ENCODE measurements around the gene CACHD1.

CACHD1 gene

DNA sequence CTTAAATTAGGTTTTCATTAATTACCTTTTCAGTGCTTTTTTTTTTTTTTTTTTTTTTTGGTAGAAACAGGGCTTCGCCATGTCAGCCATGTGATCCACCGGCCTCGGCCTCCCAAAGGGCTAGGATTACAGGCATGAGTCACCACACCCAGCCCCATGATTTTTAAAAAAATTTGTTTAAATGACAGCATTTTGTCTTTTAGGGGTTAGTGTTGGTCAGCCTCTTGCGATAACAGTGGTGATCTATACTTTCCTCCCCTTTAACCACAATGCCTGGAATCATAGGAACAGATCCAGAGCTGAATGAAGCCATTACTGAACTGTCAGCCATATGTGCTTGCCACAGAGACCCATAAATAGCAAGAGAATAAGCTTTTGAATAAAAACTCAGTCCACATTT is 73.9 kb downstream of the CACHD1 start:
- peaks cover 62% of the 10 kb centered on the region for H3K4me1 Mint-ChIP-seq
- H3K27me3 Mint-ChIP-seq (ENCODE audit: low read depth, poor library complexity), result no peaks in the 10 kb centered on the region
- H3K36me3 Mint-ChIP-seq (ENCODE audit: low read depth), result no peaks in the 10 kb centered on the region
- H3K9me3 Mint-ChIP-seq, result no peaks in the 10 kb centered on the region
- H3K27ac Mint-ChIP-seq, result peak overlapping the region; percentile 6
- no peak overlapping the region for H3K4me3 Mint-ChIP-seq
- no peak for DNase-seq
- TF ChIP-seq, protein P1, sequence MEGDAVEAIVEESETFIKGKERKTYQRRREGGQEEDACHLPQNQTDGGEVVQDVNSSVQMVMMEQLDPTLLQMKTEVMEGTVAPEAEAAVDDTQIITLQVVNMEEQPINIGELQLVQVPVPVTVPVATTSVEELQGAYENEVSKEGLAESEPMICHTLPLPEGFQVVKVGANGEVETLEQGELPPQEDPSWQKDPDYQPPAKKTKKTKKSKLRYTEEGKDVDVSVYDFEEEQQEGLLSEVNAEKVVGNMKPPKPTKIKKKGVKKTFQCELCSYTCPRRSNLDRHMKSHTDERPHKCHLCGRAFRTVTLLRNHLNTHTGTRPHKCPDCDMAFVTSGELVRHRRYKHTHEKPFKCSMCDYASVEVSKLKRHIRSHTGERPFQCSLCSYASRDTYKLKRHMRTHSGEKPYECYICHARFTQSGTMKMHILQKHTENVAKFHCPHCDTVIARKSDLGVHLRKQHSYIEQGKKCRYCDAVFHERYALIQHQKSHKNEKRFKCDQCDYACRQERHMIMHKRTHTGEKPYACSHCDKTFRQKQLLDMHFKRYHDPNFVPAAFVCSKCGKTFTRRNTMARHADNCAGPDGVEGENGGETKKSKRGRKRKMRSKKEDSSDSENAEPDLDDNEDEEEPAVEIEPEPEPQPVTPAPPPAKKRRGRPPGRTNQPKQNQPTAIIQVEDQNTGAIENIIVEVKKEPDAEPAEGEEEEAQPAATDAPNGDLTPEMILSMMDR (IDR thresholded peaks at IDR 0.05), result no peak

DNA sequence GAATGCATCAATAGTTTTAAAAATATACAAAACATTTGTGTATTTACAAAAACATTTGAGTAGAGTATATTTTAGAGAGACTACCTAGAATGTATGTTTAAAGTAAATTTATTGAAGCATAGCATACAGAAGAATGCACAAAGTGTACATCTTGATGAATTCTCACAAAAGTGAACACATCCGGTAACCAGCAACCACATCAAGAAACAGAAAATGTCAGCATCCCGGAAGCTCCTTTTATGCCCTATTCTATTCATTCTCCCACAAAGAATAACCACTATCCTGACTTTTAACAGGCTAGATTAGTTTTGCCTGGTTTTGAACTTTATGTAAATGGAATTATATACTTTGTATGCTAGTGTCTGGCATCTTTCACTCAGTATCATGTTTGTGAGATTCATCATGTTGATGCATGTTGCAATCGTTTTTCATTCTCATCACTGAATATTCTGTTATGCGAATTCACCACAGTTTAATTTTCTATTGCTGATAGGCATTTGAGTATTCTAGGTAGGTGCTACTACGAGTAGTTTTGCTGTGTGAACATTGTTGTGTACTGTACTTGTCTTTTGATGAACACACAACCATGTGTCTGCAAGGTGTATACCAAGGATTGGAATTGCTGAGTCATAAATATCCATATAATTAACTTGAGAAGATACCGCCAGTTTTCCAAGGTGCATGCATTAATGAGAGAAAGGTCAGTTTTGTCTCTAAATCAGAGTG is 75.4 kb downstream of the CACHD1 start:
- Mint-ChIP-seq H3K36me3 (ENCODE audit: low read depth) (no peaks in the 10 kb centered on the region), H3K9me3 (no peaks in the 10 kb centered on the region), H3K4me3 (no peak overlapping the region), H3K4me1 (peaks cover 59% of the 10 kb centered on the region), H3K27me3 (ENCODE audit: low read depth, poor library complexity) (no peaks in the 10 kb centered on the region), H3K27ac (peak overlapping the region; percentile 64)
- DNase-seq, result no peak
- TF ChIP-seq, protein P1 (IDR thresholded peaks at IDR 0.05), result no peak

DNA sequence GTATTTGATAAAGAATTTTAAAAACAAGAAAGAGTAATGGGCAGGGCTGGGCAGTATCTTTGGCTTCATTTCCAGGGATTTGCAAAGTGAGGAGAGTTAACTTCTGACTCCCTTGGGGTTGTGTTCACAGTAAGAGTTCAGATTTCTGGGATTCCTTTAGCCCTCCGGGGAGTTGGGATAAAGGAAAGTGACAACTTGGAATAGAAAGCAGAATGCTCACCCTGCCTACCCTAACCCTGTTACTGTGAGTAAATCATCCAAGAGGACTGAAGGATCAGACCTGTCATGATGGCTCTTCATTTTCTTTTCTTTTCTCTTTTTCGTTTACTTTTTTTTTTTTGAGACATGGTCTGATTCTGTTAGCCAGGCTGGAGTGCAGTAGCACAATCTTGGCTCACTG is 76.1 kb downstream of the CACHD1 start:
- no peaks in the 10 kb centered on the region for H3K36me3 Mint-ChIP-seq (ENCODE audit: low read depth)
- DNase-seq, result peak; percentile 10
- H3K27ac Mint-ChIP-seq, result peak overlapping the region; percentile 72
- TF ChIP-seq, protein P1 (IDR thresholded peaks at IDR 0.05), result no peak
- H3K4me3 Mint-ChIP-seq, result no peak overlapping the region
- peaks cover 59% of the 10 kb centered on the region for H3K4me1 Mint-ChIP-seq
- no peaks in the 10 kb centered on the region for H3K9me3 Mint-ChIP-seq
- H3K27me3 Mint-ChIP-seq (ENCODE audit: low read depth, poor library complexity), result no peaks in the 10 kb centered on the region

DNA sequence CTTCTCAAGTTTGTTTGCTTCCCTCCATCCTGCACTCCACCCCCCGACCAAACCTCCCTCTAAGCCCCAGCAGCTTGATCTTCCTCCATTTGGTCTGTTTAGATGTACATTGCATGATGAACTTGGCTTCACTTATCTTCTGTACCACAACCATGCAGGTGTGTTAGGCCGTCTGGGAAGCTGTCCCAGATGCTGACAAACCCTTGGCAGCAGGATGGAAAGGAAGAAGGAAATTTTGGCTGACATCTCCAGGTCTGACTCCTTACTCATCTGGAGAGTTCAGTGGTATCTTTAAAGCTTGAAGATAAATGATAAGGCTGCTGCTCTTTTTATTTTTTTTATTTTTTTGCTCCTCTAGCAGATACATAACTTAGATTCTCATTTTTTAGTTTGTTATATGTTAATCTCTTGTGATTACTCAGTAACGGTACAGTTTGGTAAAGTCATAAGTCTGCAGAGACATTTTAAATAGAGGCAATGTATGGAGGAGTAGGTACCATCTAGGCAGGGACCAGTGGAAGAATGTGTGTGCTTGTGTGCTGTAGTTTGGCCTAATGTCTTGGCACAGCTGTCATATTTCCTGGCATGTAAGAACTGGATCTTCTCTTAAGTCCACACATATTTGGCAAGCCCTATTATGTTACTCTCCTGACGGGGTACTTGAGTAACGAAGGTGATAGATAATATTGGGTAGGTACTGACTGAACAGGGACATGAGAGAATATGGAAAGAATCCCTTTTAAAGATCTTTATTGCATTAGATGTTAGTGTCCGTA is 79.7 kb downstream of the CACHD1 start:
- TF ChIP-seq, protein P1 (IDR thresholded peaks at IDR 0.05), result no peak
- no peak overlapping the region for H3K4me3 Mint-ChIP-seq
- H3K27ac Mint-ChIP-seq, result peak overlapping the region; percentile 77
- H3K36me3 Mint-ChIP-seq (ENCODE audit: low read depth), result peaks cover 32% of the 10 kb centered on the region
- peaks cover 59% of the 10 kb centered on the region for H3K4me1 Mint-ChIP-seq
- H3K27me3 Mint-ChIP-seq (ENCODE audit: low read depth, poor library complexity), result no peaks in the 10 kb centered on the region
- no peak for DNase-seq
- no peaks in the 10 kb centered on the region for H3K9me3 Mint-ChIP-seq

DNA sequence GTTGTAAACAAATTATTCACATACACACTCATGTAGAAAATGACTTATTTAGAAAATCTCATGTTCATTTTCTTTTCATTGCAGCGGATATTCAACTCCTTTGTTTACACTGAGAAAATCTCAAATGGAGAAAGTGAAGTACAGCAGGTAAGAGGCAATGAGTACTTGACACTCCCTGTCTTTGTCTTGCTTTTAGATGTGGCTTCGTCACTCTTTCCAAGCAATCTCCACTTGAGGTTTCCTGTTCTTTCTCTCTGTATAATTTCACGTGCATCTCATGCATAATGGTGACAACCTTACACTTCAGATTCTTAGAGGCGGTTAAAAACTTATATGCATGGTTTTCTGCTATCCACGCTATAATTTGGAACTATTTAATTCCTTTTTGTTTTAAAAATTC is 80.6 kb downstream of the CACHD1 start:
- H3K36me3 Mint-ChIP-seq (ENCODE audit: low read depth), result peaks cover 40% of the 10 kb centered on the region
- TF ChIP-seq, protein P1 (IDR thresholded peaks at IDR 0.05), result no peak
- peak overlapping the region; percentile 36 for H3K27ac Mint-ChIP-seq
- H3K9me3 Mint-ChIP-seq, result no peaks in the 10 kb centered on the region
- DNase-seq, result no peak
- H3K4me3 Mint-ChIP-seq, result no peak overlapping the region
- no peaks in the 10 kb centered on the region for H3K27me3 Mint-ChIP-seq (ENCODE audit: low read depth, poor library complexity)
- peaks cover 53% of the 10 kb centered on the region for H3K4me1 Mint-ChIP-seq

Data from nephron progenitor cell (in vitro differentiated cells).